AG09319 (cell line): Measurements from ENCODE around the gene EI24.

ENCODE experiments used
- DNase-seq: peaks from one replicate; pipeline ENCODE4 v3.0.0-alpha.2; 2010; ENCODE audit warnings: low read depth; ENCODE audit errors: extremely low read depth
- TF ChIP-seq, protein P1 (sequence below): IDR thresholded peaks from 2 replicates; pipeline ENCODE4 v1.5.1; 2011; ENCODE audit warnings: low read depth, mild to moderate bottlenecking, inconsistent platforms, low read length, moderate library complexity

Gene EI24

DNA sequence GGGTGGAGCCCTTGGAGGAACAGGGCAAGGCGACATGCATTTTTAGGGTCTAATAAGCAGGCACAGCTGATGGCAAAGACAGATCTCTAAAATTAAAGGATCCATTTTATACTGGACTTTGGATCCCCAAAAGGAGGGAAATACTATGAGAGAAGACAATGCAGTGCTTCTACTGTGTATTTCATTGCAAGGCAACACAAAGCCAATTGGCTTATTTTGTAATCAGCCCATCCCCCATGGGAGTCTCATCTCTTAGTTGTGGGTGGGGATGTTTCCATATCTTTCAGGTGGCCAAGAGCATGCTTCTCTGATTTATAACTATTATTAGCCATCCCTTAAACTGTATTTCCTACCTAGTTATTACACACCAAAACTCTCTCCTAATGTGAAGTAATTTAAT, 18.5 kb upstream of the EI24 start:
- no peak for DNase-seq
- TF ChIP-seq, protein P1, sequence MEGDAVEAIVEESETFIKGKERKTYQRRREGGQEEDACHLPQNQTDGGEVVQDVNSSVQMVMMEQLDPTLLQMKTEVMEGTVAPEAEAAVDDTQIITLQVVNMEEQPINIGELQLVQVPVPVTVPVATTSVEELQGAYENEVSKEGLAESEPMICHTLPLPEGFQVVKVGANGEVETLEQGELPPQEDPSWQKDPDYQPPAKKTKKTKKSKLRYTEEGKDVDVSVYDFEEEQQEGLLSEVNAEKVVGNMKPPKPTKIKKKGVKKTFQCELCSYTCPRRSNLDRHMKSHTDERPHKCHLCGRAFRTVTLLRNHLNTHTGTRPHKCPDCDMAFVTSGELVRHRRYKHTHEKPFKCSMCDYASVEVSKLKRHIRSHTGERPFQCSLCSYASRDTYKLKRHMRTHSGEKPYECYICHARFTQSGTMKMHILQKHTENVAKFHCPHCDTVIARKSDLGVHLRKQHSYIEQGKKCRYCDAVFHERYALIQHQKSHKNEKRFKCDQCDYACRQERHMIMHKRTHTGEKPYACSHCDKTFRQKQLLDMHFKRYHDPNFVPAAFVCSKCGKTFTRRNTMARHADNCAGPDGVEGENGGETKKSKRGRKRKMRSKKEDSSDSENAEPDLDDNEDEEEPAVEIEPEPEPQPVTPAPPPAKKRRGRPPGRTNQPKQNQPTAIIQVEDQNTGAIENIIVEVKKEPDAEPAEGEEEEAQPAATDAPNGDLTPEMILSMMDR: no peak

DNA sequence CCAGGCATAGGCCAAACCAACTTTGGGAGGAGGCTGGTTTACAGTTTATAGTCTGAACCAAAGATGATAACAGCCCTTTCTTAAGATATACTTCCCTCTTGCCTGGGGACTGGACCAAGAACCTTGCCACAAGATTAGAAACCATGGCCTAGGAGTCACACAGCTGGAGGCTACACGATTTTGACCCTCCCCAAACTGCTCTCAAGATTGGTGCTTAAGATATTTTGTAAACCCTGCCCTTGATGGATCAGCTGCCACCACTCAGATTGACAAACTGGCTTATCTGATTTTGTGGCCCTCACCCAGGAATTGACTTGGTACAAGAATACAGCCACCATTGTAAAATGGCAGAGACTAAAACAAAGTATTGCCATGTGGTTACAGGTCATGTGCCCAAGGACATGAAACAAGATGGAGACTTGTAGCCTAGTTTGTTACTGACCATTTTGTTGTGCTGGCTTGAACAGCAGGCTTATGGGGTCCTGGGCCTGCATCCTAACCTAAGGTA, 17.4 kb upstream of the EI24 start:
- DNase-seq: no peak
- TF ChIP-seq, protein P1: no peak

DNA sequence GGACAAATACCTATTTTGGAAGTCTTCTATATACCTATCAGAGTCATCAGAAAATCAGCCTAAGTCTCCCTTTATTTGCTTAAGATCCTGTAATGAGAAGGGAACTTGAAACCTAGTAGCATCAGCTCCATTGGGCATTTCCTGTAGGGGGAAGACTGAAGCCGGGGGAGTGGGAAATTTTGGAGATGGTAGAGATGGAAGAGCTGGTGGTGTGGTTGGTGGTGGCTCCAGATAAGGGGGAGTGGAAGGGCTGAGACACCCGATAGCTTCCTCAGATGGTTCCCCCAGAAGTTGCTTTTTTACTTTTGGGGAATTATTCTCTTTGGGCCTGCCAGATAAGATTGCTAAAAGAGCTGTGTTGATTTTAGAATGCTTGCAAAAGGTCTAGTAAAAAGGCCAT, 16.4 kb upstream of the EI24 start:
- no peak for DNase-seq
- TF ChIP-seq, protein P1: no peak

DNA sequence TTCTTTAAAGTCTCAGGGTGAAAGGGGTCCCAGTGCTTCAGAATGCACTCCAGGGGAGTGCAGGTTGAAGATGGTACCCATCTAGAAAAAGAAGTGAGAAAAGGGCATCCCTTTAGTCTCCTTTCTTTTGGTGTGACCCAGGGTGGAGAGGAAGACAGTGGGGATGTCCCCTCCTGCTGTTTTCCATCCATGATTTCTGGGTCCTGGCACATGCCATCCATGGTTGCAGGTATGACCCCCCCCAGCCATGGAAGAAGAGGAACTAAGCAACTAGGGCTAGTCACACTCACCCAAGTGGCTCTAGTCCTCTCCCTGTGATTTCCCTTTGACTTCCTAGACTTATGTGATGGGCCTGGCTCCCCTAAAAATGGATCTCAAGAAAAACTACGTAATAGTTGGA, 15.9 kb upstream of the EI24 start:
- no peak for DNase-seq
- TF ChIP-seq, protein P1: no peak

DNA sequence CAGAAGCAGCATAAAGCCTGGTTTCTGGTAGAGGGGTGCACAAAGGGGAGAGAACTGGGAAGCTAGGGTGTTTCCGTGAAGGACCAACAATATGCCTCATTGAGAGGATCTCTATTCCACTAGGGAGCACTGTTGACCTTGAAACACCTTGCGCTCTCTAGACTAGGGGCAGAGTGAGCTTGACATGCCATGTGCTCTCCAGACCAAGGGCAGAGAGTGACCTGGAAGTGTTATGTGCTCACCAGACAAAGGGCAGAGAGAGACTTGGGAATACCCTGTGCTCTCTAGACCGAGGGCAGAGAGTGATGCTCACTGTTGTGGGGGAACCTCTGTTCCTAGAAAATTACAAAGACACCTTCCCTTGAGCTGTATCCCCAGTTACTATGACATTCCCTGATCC, 15.2 kb upstream of the EI24 start:
- TF ChIP-seq, protein P1: no peak
- no peak for DNase-seq

DNA sequence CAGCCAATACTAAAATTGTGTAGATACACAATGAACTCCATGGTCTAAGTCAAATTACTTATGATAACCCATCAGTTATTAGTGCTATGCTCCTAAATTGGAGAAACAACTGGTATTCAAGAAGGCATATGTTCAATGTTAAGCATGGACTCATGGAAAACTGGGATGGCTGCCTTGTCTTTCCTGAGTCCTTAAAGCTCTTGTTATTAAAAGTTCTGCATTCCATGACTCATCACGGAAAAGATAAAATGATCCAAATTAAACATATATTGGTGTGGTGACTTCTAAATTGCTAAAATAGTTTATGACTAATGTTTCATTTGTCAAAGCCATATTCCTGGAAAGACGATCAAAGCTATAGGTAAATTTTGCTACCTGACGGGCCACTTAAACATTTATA, 9.4 kb upstream of the EI24 start:
- no peak for DNase-seq
- TF ChIP-seq, protein P1: no peak

DNA sequence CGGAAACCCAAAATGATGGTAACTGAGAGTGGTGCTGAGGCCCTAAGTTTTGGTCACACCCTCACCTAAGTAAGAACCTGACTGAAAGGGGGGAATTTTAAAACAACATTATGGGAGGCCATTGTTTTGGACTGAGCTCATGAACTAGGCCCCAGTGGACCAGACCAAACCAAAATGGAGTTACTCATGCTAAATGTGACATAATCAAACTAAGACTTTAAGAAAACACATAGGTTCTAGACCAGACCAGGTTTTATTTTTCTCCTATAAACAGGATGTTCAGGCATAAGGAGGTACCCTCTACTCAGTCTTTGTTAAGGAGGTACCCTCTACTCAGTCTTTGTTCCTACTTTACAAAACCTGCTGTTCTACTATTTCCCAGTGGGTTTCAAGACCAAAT, 7.4 kb upstream of the EI24 start:
- TF ChIP-seq, protein P1: no peak
- no peak for DNase-seq
